Cardiac fibroblast (primary cell): Measurements from ENCODE around the gene SPECC1.

ENCODE experiments used
- DNase-seq, 2 donors: peaks; one replicate each; pipeline versions ENCODE4 v3.0.0 to v3.0.0-alpha.2; 2010; ENCODE audit warnings: low read depth in 2 of 2
- H3K4me3 ChIP-seq, 2 donors: replicated peaks in 1 of 2; 1 replicate in 1 of 2; 2 replicates in 1 of 2; pipeline ENCODE4 v1.5.1; 2011; ENCODE audit warnings: low read depth in 2 of 2, low read length in 2 of 2, mild to moderate bottlenecking in 2 of 2, moderate library complexity in 1 of 2
- CTCF ChIP-seq: IDR thresholded peaks from one replicate; pipeline ENCODE4 v1.5.1; 2011; ENCODE audit warnings: low read depth, mild to moderate bottlenecking, low read length, inconsistent platforms

SPECC1 gene

DNA sequence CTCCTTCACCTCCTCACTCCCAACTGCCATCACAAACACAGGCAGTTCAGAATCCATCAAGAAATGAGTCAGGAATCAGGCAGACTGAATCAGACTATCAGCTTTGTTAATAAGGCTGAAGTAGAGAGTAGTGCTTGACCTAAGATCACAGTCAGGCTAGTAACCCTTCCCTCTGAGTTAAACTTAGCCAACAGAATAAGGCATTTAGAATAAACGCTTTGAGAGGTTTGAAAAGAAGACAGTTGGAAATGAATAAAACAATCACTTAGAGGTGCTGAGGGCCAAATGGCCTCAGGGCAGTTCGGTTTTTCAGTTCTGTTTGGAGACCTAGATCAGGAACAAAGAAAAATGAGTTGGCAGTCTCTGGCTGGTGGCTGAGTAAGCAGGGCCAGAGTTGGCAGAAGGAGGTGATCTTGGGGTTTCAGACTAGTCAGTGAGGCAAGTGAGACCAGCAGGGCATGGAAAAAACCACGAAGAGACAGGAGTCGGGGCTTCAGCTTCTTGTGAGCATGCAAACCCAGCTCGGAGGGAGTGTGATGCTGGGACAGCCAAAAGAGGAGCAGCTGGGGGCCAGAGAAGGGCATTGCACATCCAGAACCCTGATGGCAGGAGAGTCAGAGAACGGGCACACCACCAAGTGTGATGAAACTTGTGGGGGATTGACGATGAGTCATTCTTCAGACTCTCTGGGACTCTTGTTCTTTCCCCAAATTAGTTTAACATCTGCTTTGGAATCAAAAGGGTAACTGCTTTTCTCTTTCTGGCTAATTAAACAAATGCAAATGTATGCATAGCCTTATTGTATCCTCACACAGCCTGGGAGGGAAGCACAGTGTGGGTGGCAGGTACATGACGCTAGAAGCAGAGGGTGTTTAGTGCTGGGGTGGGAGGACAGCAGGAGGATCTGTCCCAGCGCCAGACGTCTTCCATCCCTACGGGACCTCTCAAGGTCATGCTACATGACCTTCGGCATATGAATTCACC is 54.8 kb downstream of the SPECC1 start:
- no peak for TF ChIP-seq CTCF
- H3K4me3 ChIP-seq: peak overlapping the region in 1 of 2 donors; percentile 24
- peak; percentile 94 to 95 for DNase-seq

DNA sequence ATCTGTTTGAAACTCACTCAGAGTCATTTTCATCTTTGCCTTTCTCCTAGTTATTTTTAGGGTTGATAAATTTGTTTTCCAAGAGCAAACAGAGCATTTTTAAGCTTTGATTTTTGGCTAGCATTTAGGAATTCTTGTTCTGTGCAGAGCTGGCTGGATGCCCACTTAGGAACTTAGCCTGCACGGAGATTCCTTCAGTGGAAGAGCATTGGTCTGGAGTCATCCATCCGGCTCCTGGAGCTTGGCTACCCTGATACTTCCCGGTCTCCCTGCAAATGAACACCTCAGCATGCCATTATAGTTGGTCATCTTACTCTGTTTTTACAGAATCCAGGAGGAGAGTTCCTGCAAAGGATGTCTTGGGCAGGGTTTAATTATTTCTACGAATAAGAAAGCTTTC is 57.1 kb downstream of the SPECC1 start:
- no peak for TF ChIP-seq CTCF
- DNase-seq: peak; percentile 79 to 92

GRCh38 chr17:20067711-20068110 is 58.6 kb downstream of the SPECC1 start:
- H3K4me3 ChIP-seq: no peak overlapping the region
- DNase-seq: no peak
- TF ChIP-seq CTCF: no peak

More for the DNA sequence above, 57.1 kb downstream of the SPECC1 start:
- H3K4me3 ChIP-seq: no peak overlapping the region

- no peak for TF ChIP-seq CTCF
- DNase-seq: no peak
- H3K4me3 ChIP-seq: no peak overlapping the region
These were observed 59.3 kb downstream of the SPECC1 start for GRCh38 chr17:20068445-20068844.

GRCh38 chr17:20071824-20072691 is 62.9 kb downstream of the SPECC1 start:
- DNase-seq: no peak
- TF ChIP-seq CTCF: no peak
- H3K4me3 ChIP-seq: no peak overlapping the region

DNA sequence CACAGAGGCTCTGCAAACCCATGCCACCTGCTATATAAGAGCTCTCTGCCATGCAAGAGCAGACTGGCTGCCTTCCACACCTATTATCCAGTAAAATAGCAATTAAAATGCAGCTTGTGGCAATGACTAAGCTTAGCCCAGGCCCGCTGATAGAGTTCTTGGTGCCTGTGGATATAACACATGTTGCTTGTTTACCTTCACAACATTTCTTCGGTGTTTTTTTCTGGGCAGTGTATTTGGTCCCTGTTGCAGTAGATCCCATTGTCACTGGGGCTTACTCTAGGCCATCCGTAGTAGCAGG is 63.5 kb downstream of the SPECC1 start:
- no peak overlapping the region for H3K4me3 ChIP-seq
- DNase-seq: no peak
- TF ChIP-seq CTCF: no peak
